HG03469 (cell line): ENCODE data around the gene OR2D3.
"Not testable (repeated sequence)": the region's sequence is repeated elsewhere in the genome, so short reads cannot be mapped to it uniquely, and the experiment has no call there.

Experiments
- ATAC-seq: cut with Tn5 transposase; IDR thresholded peaks from one replicate; pipeline ENCODE4 v1.9.1; 2021; ENCODE audit warnings: mild to moderate bottlenecking, moderate library complexity, moderate number of reproducible peaks; ENCODE audit not compliant: unreplicated experiment

OR2D3 gene, protein sequence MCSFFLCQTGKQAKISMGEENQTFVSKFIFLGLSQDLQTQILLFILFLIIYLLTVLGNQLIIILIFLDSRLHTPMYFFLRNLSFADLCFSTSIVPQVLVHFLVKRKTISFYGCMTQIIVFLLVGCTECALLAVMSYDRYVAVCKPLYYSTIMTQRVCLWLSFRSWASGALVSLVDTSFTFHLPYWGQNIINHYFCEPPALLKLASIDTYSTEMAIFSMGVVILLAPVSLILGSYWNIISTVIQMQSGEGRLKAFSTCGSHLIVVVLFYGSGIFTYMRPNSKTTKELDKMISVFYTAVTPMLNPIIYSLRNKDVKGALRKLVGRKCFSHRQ

DNA sequence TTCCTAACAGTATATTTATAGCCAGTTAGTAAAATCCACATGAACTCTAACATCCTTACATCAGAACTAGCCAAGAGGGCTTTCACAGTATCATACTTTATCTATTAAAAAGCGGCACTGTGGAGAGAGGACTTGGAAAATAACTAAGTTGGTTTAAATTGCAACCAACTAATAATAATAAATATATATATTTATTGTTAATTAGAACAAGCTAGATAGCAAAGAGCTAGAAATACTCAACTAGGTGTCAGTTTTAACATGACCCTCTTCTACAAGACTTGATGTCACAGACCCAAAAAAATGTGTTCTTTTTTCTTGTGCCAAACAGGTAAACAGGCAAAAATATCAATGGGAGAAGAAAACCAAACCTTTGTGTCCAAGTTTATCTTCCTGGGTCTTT, at the start of gene OR2D3:
TSS of gene OR2D3 (plus strand) at position 301 of the 400 bp plus-strand sequence. CDS start at position 301, 0 bp downstream.
- no peak for ATAC-seq

DNA sequence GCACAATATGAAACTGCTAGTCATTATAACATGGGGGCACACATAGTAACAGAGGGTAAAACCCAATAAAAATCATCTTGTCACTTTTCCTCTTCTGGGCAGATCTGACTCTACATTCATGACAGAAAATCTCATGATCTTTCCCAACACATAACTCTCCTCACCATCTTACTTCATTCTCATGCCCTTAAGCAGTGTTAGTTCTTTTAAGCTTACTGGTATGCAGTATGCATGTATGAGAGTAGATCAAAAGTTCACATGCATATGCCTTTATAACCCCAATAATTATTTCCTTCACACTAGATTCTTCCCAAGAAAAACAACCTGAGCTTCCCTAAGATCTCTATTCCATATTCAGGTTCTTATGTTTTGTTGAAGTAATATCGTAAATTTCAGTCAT, 49.5 kb upstream of the OR2D3 start:
- no peak for ATAC-seq

DNA sequence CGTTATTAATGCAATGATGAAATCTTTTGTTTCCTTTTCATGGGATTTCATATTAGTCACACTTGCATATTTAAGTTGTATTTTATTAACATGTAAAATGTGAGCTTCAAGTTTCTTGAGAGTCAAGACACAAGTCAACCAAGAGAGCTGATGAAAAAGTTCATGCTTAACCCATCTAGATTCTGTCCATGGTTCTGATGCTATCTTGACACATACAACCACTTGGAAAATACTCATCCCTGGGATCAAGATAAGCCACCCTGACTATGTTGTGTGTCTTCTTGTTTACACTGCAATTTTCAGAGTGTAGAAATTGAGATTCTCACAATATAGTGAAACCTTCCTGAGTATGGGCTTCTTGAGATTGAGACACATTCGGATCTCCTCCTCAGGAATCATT, 45.0 kb upstream of the OR2D3 start:
- ATAC-seq = no peak

DNA sequence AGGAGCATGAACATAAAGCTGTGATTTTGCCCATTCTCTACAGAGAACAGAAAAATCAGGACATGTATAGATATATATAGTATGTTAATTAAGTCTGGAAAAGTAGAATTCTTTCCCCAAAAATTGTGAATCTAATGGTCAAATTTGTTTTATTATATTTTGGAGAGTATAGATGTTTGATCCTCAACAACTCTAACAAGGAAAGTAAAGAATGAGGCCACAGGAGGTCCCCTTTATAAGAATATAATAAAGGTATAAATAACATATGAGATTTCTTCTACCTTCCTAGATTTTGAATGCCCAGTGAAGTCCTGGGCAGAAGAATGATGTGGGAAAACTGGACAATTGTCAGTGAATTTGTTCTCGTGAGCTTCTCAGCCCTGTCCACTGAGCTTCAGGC, 44.5 kb upstream of the OR2D3 start, which contains the start of gene OR10A4:
TSS of gene OR10A4 (plus strand) at position 301 of the 400 bp plus-strand sequence. CDS start at position 324, 23 bp downstream.
- ATAC-seq = no peak

DNA sequence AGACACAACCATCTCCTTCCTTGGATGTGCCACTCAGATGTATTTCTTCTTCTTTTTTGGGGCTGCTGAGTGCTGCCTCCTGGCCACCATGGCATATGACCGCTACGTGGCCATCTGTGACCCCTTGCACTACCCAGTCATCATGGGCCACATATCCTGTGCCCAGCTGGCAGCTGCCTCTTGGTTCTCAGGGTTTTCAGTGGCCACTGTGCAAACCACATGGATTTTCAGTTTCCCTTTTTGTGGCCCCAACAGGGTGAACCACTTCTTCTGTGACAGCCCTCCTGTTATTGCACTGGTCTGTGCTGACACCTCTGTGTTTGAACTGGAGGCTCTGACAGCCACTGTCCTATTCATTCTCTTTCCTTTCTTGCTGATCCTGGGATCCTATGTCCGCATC, 43.9 kb upstream of the OR2D3 start:
- ATAC-seq = no peak

DNA sequence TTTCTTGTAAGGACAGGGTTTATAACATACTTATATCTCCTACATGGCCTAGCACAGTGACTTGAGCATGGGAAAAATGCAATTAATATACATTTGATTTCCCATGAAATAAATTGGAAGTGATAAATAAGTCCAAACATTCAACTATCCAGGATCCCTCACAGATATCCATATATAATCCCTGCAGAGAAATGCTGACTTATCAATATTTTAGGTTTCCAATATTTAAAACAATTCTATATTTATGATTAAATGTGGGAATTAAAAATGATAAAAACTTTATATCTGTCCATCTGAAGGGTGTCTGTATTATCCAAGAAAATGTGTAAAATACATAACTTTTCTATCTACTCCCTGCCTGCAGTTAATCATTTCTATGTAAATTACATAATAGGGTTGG, 38.1 kb upstream of the OR2D3 start:
- no peak for ATAC-seq

DNA sequence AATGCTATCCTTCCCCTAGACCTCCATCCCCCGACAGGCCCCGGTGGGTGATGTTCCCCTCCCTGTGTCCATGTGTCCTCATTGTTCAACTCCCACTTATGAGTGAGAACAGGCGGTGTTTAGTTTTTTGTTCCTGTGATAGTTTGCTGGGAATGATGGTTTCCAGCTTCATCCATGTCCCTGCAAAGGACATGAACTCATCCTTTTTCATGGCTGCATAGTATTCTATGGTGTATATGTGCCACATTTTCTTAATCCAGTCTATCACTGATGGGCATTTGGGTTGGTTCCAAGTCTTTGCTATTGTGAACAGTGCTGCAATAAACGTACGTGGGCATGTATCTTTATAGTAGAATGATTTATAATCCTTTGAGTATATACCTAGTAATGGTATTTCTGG, 33.1 kb upstream of the OR2D3 start:
- ATAC-seq = not testable (repeated sequence)

DNA sequence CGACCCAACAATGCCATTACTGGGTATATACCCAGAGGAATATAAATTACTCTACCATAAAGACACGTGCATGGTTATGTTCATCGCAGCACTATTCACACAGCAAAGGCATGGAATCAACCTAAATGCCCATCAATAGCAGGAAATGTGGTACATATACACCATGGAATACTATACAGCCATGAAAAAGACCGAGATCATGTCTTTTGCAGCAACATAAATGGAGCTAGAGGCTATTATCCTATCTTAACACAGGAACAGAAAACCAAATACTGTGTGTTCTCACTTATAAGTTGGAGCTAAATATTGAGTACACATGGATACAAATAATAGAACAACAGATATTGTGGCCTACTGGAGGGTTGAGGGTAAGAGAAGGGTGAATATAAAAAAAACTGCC, 32.0 kb upstream of the OR2D3 start:
- no peak for ATAC-seq

DNA sequence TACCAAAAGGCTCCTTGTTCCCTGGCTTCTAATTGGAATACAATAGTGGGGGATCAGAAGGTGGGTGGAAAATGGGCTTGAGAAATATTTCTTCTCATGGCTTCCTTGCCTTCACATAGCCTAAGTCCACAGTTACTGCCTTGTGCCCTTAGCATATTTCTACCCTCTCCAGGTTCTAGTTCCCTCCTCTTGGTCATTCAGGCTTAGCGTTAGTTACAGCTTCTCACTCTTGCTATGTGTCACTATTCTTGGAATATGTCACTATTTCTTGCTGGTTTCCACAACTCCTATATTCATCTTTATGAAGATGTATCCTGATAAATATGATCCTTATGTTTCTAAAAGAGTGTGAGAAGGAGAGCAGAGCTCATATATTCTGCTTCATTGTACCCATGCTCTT, 31.0 kb upstream of the OR2D3 start:
- no peak for ATAC-seq

DNA sequence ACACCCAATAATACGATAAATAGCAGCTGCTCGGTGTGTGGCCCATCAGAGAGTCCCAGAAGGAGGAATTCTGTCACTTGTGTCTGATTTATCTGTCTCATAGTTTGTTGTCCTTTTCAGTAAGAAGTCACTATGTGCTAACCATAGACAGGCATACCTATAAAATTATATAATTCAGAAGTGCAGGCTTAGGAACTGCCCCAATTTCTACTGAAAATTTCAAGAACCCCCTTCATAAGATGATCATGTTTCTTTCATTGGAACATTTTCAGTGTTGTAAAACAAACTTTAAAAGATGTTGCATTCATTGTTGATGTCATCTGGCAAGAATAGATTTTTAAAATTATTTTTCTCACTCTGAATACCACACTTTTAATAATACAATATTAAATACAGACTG, 28.4 kb upstream of the OR2D3 start, which contains the start of gene OR2D2:
TSS of gene OR2D2 (minus strand) at position 101 of the 400 bp plus-strand sequence. CDS start at position 101, 0 bp downstream.
- ATAC-seq = no peak

DNA sequence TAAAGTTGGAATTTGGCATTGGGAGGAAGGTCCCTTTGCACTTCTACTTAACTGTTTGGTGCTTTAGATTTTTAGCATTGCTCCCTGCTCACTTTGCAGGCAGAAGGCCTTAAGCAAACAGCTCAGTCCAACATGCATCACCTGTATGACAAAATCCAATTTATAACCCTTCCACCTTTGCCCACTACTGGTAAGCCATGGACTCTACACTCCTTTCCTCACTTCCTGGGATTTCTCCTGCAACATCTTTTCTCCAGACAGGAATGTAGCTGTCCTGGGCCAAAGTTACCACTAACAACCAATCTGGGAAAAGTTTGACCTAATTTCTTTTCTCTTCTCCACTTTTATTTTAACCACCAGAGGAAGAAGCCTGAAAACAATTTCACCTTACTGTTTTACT, 26.7 kb upstream of the OR2D3 start:
- ATAC-seq = no peak

DNA sequence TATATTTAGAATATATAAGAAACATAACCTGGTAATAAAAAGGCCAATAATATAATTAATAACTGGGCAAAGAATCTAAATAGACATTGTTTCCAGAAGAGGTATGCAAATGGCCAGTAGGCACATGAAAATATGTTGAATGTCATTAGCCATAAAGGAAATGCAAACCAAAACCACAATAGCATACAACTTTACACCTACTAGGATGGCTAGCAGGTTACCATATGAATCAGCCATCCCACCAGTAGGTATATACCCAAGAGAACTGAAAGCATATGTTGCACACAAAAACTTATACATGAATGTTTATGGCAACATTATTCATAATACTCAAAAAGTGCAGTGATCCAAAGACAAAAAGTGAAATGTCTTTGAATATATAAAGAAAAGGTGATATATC, 25.8 kb upstream of the OR2D3 start:
- peak; percentile 98 for ATAC-seq

DNA sequence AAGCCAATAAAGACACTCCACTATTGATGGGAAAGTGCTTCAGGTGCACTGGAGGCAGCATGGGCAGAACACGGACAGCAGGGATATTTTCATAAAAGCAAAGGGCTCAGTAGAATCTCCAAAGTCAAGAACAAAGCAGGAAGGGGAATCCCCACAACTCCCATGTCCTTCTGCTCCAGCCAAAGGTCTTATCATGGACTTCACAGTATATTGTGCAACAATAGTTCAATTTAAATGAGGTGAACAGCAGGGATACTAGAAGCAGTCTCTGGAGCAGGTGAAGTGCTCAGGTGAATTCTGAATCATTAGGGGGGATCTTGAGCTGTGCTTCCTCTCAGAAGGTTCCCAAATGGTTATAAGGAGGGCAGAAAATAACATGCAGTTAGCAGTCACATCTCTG, 21.9 kb upstream of the OR2D3 start:
- ATAC-seq = no peak

DNA sequence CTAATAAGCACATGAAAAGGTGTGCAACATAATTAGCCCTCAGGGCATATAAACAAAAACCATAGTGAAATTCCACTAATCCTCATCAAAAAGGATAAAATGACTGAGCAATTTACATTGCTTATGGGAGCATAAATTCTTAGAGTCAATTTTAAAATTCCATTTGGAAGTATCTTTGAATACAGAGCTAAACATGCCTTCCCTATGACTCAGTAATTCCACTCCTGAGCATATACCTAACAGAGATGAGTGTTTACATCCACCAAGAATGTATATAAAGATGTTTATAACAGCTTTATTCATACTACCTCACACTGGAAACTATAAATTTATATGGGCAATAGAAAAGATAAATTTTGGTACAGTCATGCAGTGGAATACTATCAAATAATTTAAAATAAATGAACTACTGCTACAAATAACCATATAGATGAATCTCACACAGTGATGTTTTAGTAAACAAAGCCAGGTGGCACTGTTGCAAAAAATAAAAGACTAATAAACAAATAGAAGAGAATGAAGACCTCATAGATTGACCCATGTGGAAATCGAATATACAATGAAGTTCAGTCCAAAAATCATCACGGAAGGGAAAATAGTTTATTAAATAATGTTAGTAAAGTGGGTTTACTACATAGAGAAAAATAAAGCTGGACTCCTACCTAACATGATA, 20.3 kb upstream of the OR2D3 start:
- ATAC-seq = no peak

DNA sequence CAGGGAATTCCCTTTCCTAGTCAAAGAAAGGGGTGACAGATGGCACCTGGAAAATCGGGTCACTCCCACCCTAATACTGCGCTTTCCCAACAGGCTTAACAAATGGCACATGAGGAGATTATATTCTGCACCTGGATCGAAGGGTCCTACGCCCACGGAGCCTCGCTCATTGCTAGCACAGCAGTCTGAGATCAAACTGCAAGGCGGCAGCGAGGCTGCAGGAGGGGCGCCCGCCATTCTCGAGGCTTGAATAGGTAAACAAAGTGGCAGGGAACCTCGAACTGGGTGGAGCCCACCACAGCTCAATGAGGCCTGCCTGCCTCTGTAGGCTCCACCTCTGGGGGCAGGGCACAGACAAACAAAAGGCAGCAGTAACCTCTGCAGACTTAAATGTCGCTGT, 16.0 kb upstream of the OR2D3 start:
- not testable (repeated sequence) for ATAC-seq

DNA sequence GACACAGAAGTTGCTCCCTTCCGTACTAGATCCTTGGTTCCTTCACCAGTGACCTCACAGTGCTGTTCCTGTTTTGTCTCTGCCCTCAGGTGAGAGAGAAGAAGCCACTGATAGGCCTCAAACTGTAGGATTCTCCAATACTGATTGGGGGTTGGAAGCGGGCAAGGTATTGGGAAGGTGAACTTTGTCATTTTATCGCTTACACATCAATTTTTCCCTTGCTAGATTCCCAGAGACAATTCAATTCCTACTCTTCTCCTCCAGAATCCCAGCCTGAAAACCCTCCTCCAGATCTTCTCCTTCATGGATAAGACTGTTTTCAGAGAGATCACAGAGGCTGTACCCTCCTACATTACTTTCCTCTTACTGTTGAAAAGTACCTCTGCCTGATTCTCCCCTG, 9.4 kb upstream of the OR2D3 start:
- no peak for ATAC-seq

DNA sequence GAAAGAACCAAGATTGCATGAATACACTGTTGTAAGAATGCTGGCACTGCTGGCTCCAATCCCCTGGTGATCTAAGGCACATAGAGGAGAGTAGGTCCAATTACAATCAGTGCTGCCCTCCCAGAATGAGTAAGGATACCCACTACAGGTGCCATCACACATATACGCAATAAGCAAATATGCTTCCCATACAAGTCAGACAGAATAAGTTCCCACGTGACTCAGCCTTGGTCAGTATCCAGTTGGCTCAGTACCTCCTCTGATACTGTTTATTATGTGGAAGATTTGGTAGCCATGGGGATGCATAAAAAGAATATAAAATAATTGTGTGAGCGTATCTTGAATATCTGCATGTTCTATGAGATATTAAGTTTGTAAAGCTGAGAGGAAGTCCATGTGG, 8.9 kb upstream of the OR2D3 start:
- ATAC-seq = no peak

DNA sequence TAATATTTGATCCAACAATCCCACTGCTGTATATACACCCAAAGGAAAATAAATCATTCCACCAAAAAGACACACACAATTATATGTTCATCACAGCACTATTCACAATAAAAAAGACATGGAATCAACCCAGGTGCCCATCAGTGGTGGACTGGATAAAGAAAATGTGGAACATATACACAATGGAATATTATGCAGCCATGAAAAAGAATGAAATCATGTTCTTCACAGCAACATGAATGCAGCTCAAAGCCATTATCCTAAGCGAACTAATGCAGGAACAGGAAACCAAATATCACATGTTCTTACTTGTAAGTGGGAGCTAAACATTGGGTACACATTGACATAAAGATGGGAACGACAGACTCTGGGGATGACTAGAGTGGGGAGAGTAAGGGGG, 1.1 kb upstream of the OR2D3 start:
- no peak for ATAC-seq

DNA sequence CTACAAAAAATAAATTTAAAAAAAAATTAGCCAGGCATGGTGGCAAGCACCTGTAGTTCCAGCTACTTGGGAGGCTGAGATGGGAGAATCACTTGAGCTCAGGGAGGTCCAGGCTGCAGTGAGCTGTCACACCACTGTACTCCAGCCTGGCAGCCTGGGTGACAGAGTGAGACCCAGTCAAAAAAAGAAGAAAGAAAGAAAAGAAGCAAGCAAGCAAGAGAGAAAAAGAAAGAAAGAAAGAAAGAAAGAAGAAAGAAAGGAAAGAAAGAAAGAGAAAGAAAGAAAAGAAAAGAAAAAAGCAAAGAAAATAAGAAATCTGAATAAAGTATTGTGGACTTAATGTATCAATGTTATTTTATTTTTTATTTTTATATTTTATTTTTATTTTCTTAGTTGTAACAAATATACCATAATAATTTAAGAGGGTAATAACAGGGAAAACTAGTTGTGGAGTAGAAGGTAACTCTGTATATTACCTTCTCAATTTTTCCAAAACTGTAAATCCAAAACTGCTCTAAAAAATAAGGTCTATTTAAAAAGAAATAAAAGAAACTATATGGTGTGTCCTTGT, 4.3 kb downstream of the OR2D3 start:
- no peak for ATAC-seq

DNA sequence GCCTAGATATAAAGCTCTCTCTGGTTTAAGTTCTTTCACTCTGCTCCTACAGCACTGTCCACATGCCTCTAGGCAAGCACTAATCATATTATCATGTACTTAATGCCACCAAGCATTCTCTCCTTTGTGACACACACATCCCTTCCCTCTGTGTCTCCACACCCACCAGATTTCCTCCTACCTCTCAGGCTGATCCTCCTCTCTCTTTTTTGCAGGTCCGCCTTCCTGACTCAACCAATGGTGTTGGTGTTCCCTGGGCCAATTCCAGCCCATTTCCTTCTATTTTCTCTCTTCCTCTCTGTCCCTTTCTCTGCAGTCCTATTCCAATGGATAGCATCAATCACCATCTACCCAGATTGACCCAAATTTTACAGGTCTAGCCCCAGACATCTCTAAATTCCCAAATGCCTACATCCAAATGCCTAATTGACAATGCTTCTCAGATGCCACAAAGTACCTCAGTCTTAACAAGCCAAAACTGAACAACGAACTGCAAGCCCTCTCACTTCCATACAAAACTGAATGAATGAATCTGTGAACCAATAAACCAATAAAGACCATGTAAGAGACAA, 4.9 kb downstream of the OR2D3 start:
- ATAC-seq = no peak

DNA sequence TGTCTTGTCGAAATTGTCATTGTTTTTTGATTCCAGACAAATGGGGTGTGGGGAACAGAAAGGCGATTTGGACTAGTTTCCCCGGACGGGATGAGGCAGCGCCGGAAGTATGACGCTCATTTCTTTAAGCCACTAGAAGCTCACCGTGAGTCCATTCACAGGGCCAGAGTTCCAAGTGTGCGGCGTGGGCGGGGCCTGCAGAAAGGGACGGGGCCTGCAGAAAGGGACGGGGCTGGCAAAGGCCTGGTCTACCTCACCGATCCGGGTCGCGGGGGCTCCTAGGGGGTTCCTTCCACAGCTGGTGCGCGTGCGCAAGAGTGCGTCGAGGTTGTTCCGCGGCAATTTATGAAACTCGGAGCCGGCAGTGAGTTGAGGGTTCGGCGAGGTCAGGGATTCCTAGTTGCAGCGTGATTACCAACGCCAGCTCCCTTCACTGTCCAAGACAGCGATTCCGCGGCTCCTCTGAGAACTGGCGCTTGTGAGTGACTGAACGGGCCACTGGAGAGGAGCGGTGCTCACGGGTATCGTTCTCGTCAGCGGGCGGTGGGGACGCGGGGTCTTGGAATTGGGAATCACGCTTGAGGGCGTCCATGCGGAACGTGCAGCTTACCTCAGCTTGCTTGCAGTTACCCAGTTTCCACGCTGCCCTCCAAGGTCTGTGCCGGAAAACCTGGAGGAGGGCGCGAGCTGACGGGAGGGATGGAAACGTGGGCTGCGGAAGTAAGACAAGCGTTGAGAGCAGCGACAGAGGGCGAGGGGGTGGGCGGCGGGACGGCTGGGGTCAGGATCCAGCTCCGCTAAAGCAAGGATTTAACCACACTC, 5.6 kb downstream of the OR2D3 start, which contains the start of gene ZNF215:
TSS of gene ZNF215 (plus strand) at position 219 of the 822 bp plus-strand sequence. CDS start 5,847 bp downstream, outside the sequence.
- peak; percentile 53 for ATAC-seq
